ENCODE data around the gene GGA3.

GGA3 gene

DNA sequence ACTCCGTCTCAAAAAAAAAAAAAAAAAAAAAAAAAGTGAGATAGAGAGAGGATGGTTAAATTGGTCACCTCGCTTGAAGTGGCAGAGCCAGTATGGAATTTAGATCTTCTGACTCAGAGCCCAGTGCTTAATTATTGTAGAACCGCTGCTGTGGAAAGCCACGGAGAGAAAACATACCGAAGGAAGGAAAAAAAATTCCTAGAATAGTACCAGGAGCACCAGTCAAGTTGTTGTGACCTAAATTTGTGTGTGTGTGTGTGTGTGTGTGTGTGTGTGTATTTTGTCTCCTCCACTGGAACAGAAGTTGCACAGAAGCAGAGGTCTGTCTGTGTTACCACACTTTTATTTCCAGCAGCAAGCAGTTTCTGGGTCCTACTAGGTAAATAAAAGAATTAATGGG, 66.5 kb downstream of the GGA3 start:
- ChIA-PET CTCF (no interaction called here), POLR2A (no interaction called here)
- H3K4me3 ChIP-seq (ENCODE audit: low read depth, low read length): no peak overlapping the region
- TF ChIP-seq, protein P1, sequence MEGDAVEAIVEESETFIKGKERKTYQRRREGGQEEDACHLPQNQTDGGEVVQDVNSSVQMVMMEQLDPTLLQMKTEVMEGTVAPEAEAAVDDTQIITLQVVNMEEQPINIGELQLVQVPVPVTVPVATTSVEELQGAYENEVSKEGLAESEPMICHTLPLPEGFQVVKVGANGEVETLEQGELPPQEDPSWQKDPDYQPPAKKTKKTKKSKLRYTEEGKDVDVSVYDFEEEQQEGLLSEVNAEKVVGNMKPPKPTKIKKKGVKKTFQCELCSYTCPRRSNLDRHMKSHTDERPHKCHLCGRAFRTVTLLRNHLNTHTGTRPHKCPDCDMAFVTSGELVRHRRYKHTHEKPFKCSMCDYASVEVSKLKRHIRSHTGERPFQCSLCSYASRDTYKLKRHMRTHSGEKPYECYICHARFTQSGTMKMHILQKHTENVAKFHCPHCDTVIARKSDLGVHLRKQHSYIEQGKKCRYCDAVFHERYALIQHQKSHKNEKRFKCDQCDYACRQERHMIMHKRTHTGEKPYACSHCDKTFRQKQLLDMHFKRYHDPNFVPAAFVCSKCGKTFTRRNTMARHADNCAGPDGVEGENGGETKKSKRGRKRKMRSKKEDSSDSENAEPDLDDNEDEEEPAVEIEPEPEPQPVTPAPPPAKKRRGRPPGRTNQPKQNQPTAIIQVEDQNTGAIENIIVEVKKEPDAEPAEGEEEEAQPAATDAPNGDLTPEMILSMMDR (IDR thresholded peaks at IDR 0.05; ENCODE audit: insufficient read depth, low read length, missing control alignments): no peak
- DNase-seq (ENCODE audit: low read depth, low spot score): peak; percentile 55

DNA sequence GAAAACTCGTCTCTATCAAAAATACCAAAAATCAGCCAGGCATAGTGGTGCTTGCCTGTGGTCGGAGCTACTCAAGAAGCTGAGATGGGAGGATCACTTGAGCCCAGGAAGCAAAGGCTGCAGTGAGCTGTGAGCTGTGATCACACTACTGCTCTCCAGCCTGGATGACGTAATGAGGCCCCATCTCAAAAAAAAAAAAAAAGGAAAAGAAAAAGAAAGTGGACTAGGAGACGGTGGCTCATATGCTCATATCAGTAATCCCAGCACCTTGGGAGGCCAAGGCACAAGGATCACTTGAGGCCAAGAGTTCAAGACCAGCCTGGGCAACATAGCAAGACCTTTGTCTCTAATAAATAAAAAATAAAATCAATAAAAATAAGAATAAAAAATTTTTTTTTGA, 69.8 kb downstream of the GGA3 start:
- DNase-seq (ENCODE audit: low read depth, low spot score): no peak
- CTCF ChIA-PET: interaction anchor here (0.9 to 4.0 kb wide), 5 partner anchors 10 to 228 kb away, joined by 3 to 35 read pairs (median 5); no protein-coding TSS in a partner anchor
- POLR2A ChIA-PET: interaction anchor here (0.7 kb wide), 1 partner anchor 37 kb away, joined by 3 read pairs; no protein-coding TSS in a partner anchor
- no peak overlapping the region for H3K4me3 ChIP-seq (ENCODE audit: low read depth, low read length)
- TF ChIP-seq, protein P1 (IDR thresholded peaks at IDR 0.05; ENCODE audit: insufficient read depth, low read length, missing control alignments): no peak

DNA sequence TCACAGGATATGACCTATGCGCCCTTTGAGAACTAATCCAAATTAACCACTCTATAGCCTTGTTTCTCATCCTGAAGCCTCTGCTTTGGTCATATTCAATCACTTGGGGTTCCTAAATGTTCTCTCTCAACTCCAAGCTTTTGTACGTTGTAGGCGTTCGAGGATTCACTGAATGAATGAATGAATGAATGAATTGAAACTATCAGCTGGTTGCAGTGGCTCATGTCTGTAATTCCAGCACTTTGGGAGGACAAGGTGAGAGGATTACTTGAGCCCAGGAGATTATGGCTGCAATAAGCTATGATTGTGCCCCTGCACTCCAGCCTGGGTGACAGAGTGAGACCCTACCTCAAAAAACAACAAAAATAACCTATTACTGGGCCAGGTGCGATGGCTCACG, 72.8 kb downstream of the GGA3 start:
- TF ChIP-seq, protein P1 (IDR thresholded peaks at IDR 0.05; ENCODE audit: insufficient read depth, low read length, missing control alignments): no peak
- CTCF ChIA-PET: interaction anchor here (1.0 to 3.0 kb wide), 6 partner anchors 10 to 74 kb away, joined by 6 to 21 read pairs (median 8); no protein-coding TSS in a partner anchor
- no peak for DNase-seq (ENCODE audit: low read depth, low spot score)
- POLR2A ChIA-PET: no interaction called here
- no peak overlapping the region for H3K4me3 ChIP-seq (ENCODE audit: low read depth, low read length)
